Trophoblast cell (in vitro differentiated cells and primary cell): ENCODE data around the gene ELP2.
A peak's percentile ranks its signal among the peaks of the same experiment; 100 is the strongest.

Experiments used
- DNase-seq, 2 donors: peaks; one replicate each; pipeline ENCODE4 v3.0.0-alpha.2; 2016
- H2AFZ ChIP-seq: 2 replicates; pipeline ENCODE4 v1.6.1; 2013; ENCODE audit warnings: low read length, moderate library complexity, mild to moderate bottlenecking; ENCODE audit not compliant: insufficient read depth, poor library complexity
- H2AK5ac ChIP-seq: 2 replicates; pipeline ENCODE4 v1.6.1; 2013; ENCODE audit warnings: mild to moderate bottlenecking, low read length
- H2BK120ac ChIP-seq: 2 replicates; pipeline ENCODE4 v1.6.1; 2013; ENCODE audit warnings: low read length, mild to moderate bottlenecking, moderate library complexity; ENCODE audit not compliant: insufficient read depth, poor library complexity
- H2BK12ac ChIP-seq: 2 replicates; pipeline ENCODE4 v1.6.1; 2013; ENCODE audit warnings: mild to moderate bottlenecking, low read length, moderate library complexity
- H2BK5ac ChIP-seq: 2 replicates; pipeline ENCODE4 v1.6.1; 2013; ENCODE audit warnings: low read length, low read depth, moderate library complexity, mild to moderate bottlenecking; ENCODE audit not compliant: poor library complexity
- H3K14ac ChIP-seq: 2 replicates; pipeline ENCODE4 v1.6.1; 2013; ENCODE audit warnings: mild to moderate bottlenecking, low read length
- H3K18ac ChIP-seq: 2 replicates; pipeline ENCODE4 v1.6.1; 2013; ENCODE audit warnings: mild to moderate bottlenecking, low read length
- H3K23ac ChIP-seq: 2 replicates; pipeline ENCODE4 v1.6.1; 2013; ENCODE audit warnings: low read length
- H3K27ac ChIP-seq: 2 replicates; pipeline ENCODE4 v1.5.1; 2013; ENCODE audit warnings: low read depth, mild to moderate bottlenecking, inconsistent platforms, low read length, moderate library complexity
- H3K27me3 ChIP-seq: 2 replicates; pipeline ENCODE4 v1.6.1; 2013; ENCODE audit warnings: inconsistent platforms, mild to moderate bottlenecking, low read length, moderate library complexity; ENCODE audit not compliant: insufficient read depth
- H3K36me3 ChIP-seq, 2 experiments: 1 replicate in 1 of 2; 2 replicates in 1 of 2; pipeline ENCODE4 v1.6.1; 2013; ENCODE audit warnings: low read length in 2 of 2, mild to moderate bottlenecking in 2 of 2, moderate library complexity in 1 of 2; ENCODE audit not compliant: insufficient read depth in 2 of 2, control insufficient read depth in 1 of 2
- H3K4ac ChIP-seq: 2 replicates; pipeline ENCODE4 v1.6.1; 2013; ENCODE audit warnings: low read depth, mild to moderate bottlenecking, low read length, moderate library complexity
- H3K4me1 ChIP-seq, 2 experiments: 1 replicate in 1 of 2; 2 replicates in 1 of 2; pipeline ENCODE4 v1.6.1; 2013; ENCODE audit warnings: low read length in 2 of 2, mild to moderate bottlenecking in 2 of 2, moderate library complexity in 1 of 2; ENCODE audit not compliant: insufficient read depth in 2 of 2, control insufficient read depth in 1 of 2
- H3K4me2 ChIP-seq: 2 replicates; pipeline ENCODE4 v1.6.1; 2013; ENCODE audit warnings: inconsistent platforms, mild to moderate bottlenecking, low read length, moderate library complexity
- H3K4me3 ChIP-seq: 2 replicates; pipeline ENCODE4 v1.5.1; 2013; ENCODE audit warnings: mild to moderate bottlenecking, low read depth, low read length, inconsistent platforms
- H3K79me1 ChIP-seq: one replicate; pipeline ENCODE4 v1.6.1; 2013; ENCODE audit warnings: low read length
- H3K79me2 ChIP-seq: 2 replicates; pipeline ENCODE4 v1.6.1; 2013; ENCODE audit warnings: low read length, mild to moderate bottlenecking; ENCODE audit not compliant: control insufficient read depth, insufficient read depth, poor library complexity
- H3K9ac ChIP-seq: 2 replicates; pipeline ENCODE4 v1.6.1; 2013; ENCODE audit warnings: mild to moderate bottlenecking, low read length
- H3K9me3 ChIP-seq: 2 replicates; pipeline ENCODE4 v1.6.1; 2013; ENCODE audit warnings: low read depth, mild to moderate bottlenecking, control low read depth, inconsistent platforms, low read length; ENCODE audit not compliant: insufficient read depth
- H4K12ac ChIP-seq: 2 replicates; pipeline ENCODE4 v1.6.1; 2013; ENCODE audit warnings: low read depth, mild to moderate bottlenecking, low read length, moderate library complexity
- H4K8ac ChIP-seq: 2 replicates; pipeline ENCODE4 v1.6.1; 2013; ENCODE audit warnings: low read depth, mild to moderate bottlenecking, low read length, moderate library complexity
- H4K91ac ChIP-seq: one replicate; pipeline ENCODE4 v1.6.1; 2013; ENCODE audit warnings: low read depth, mild to moderate bottlenecking, low read length, moderate library complexity
- WGBS: extraction: QIAGEN DNeasy Blood & Tissue Kit; methylation state at CpG from one replicate; pipeline ENCODE4 v1.1.7; 2013; ENCODE audit warnings: missing lambda C conversion rate; ENCODE audit not compliant: insufficient read length, insufficient coverage; ENCODE audit errors: extremely low coverage; 5-methylcytosine and 5-hydroxymethylcytosine counted together

The ELP2 gene

DNA sequence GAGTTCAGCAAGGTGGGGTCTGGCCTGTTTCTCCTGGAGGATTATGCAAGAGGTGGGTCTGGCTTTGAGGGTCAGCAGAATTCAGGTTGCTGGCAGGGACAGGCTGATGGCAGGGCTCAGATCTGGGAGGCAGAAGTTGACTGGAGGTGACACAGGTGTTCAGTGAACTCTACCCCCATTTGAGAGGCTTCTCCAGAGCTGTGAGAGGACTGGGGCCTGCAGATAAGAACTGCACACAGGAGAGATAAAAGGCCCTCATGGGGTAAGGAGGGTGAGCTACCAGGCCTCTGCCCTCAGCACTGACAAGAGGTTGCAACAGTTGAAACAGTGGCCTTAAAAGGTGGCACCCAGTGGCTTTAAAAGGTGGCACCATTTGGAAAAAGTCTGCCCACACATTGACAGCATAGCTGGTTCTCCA lies 70.7 kb downstream of the ELP2 start:
- Histone ChIP-seq H3K27me3 (no peaks in the 10 kb centered on the region), H2BK120ac (no peak overlapping the region), H3K4me1 (no peaks in the 10 kb centered on the region), H3K4me2 (no peak overlapping the region), H2AK5ac (no peak overlapping the region), H3K9ac (no peak overlapping the region), H4K91ac (no peak overlapping the region), H3K4ac (no peak overlapping the region), H3K4me3 (peak overlapping the region; percentile 29), H3K18ac (no peak overlapping the region), H3K9me3 (no peaks in the 10 kb centered on the region), H2BK5ac (no peak overlapping the region), H3K79me1 (no peaks in the 10 kb centered on the region), H4K8ac (no peak overlapping the region), H3K23ac (no peak overlapping the region), H3K14ac (no peak overlapping the region), H3K79me2 (no peaks in the 10 kb centered on the region), H3K36me3 (no peaks in the 10 kb centered on the region), H3K27ac (no peak overlapping the region), H4K12ac (no peak overlapping the region), H2BK12ac (no peak overlapping the region), H2AFZ (no peak overlapping the region)
- DNase-seq: peak in 1 of 2 donors; percentile 13

DNA sequence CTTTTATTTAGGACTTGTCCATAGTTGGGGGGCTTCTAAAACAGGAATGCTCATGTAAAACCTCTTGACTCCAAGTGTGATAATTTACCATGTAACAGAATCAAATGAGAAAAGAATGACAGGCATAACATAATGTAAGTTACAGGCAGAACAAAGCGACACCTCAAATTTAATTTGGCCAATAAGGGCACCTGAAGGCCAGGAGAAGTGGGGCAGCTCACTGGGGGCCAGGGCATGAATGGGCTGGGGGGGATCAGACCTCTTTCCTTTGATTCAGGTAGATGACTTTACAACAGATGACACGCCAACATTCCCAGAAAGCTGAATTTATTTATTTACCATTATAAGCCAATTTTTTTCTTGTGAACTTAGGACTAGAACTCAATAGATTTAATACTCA lies 72.1 kb downstream of the ELP2 start:
- H3K18ac ChIP-seq: no peak overlapping the region
- no peak overlapping the region for H3K4me2 ChIP-seq
- no peaks in the 10 kb centered on the region for H3K79me1 ChIP-seq
- H3K27ac ChIP-seq: no peak overlapping the region
- H3K27me3 ChIP-seq: no peaks in the 10 kb centered on the region
- no peaks in the 10 kb centered on the region for H3K4me1 ChIP-seq
- no peak overlapping the region for H4K91ac ChIP-seq
- no peak overlapping the region for H4K12ac ChIP-seq
- H3K79me2 ChIP-seq: no peaks in the 10 kb centered on the region
- H3K4ac ChIP-seq: no peak overlapping the region
- WGBS: no CpG with 5 or more reads among the region's 2 CpGs
- no peak overlapping the region for H4K8ac ChIP-seq
- no peak overlapping the region for H3K4me3 ChIP-seq
- H3K36me3 ChIP-seq: no peaks in the 10 kb centered on the region
- no peak overlapping the region for H3K23ac ChIP-seq
- H2BK5ac ChIP-seq: no peak overlapping the region
- no peak overlapping the region for H3K9ac ChIP-seq
- no peak overlapping the region for H2AK5ac ChIP-seq
- no peak overlapping the region for H2BK12ac ChIP-seq
- H3K9me3 ChIP-seq: no peaks in the 10 kb centered on the region
- H2BK120ac ChIP-seq: no peak overlapping the region
- no peak overlapping the region for H2AFZ ChIP-seq
- no peak overlapping the region for H3K14ac ChIP-seq
- DNase-seq: no peak

GRCh38 chr18:36203360-36203895 lies 73.7 kb downstream of the ELP2 start:
- H3K14ac ChIP-seq: no peak overlapping the region

DNA sequence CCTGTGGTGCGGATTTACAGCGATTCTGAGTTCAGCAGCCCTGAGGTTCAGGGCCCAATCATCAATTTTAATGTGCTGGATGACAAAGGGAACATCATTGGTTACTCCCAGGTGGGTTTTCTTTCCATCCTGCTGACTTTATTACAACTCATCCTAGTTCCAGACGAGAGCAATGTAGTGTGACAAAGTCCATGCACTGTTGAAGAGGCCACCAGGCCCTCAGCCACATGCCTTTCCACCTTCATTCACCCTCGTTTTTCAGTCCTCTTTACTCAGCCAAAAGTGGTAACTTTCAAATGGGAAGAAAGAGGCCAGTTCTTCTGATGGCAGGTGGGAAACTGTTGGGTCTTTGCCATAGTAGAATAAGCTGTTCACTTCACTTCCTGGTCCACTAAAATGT lies 75.5 kb downstream of the ELP2 start:
- Histone ChIP-seq H4K91ac (no peak overlapping the region), H3K27me3 (no peaks in the 10 kb centered on the region), H3K4me2 (no peak overlapping the region), H3K36me3 (no peaks in the 10 kb centered on the region), H3K79me1 (no peaks in the 10 kb centered on the region), H3K27ac (no peak overlapping the region), H3K4me3 (no peak overlapping the region), H3K79me2 (no peaks in the 10 kb centered on the region), H4K12ac (no peak overlapping the region), H3K4me1 (no peaks in the 10 kb centered on the region), H3K9ac (no peak overlapping the region), H2BK120ac (no peak overlapping the region), H2AFZ (no peak overlapping the region), H4K8ac (no peak overlapping the region), H3K4ac (no peak overlapping the region), H2BK5ac (no peak overlapping the region), H3K14ac (no peak overlapping the region), H3K18ac (no peak overlapping the region), H3K9me3 (no peaks in the 10 kb centered on the region), H3K23ac (no peak overlapping the region), H2AK5ac (no peak overlapping the region), H2BK12ac (no peak overlapping the region)
- no CpG with 5 or more reads among the region's 4 CpGs for WGBS
- no peak for DNase-seq

More at GRCh38 chr18:36203360-36203895, 73.7 kb downstream of the ELP2 start:
- no peak overlapping the region for H4K91ac ChIP-seq
- H2AK5ac ChIP-seq: no peak overlapping the region
- H3K79me2 ChIP-seq: no peaks in the 10 kb centered on the region
- no peak overlapping the region for H3K9ac ChIP-seq
- no peak overlapping the region for H4K12ac ChIP-seq
- H2BK12ac ChIP-seq: no peak overlapping the region
- no peaks in the 10 kb centered on the region for H3K27me3 ChIP-seq
- no peak overlapping the region for H3K18ac ChIP-seq
- H3K4me2 ChIP-seq: no peak overlapping the region
- H2BK120ac ChIP-seq: no peak overlapping the region
- H2BK5ac ChIP-seq: no peak overlapping the region
- WGBS: no CpG with 5 or more reads among the region's 7 CpGs
- H3K9me3 ChIP-seq: no peaks in the 10 kb centered on the region
- no peaks in the 10 kb centered on the region for H3K4me1 ChIP-seq
- no peak overlapping the region for H3K23ac ChIP-seq
- H3K4me3 ChIP-seq: no peak overlapping the region
- no peaks in the 10 kb centered on the region for H3K36me3 ChIP-seq
- H3K27ac ChIP-seq: no peak overlapping the region
- no peak overlapping the region for H3K4ac ChIP-seq
- DNase-seq: no peak
- H3K79me1 ChIP-seq: no peaks in the 10 kb centered on the region
- H4K8ac ChIP-seq: no peak overlapping the region
- no peak overlapping the region for H2AFZ ChIP-seq
